HG03378 (cell line): ENCODE results near the gene LRP8.

Experiments used
- ATAC-seq: cut with Tn5 transposase; IDR thresholded peaks from one replicate; pipeline ENCODE4 v1.9.1; 2021; ENCODE audit warnings: mild to moderate bottlenecking, moderate library complexity; ENCODE audit not compliant: unreplicated experiment

Gene LRP8

DNA sequence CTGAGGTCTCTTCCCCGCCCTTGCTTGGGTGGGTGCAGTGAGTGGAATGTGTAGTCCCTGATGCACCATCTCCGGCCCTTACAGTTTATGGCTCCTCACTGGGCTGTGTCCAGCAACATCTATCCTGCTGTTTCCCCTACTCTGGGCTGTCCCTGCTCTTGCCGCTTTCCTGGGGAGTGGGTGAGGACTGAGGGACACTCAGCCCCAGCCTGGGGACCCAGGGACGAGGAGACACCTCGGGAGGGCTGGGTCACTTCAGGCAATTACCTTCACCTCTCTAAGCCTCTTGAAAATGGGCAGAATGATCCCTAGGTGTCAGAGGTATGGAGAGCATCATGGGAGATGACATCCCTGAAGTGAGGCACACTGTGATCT is 13.6 kb upstream of the LRP8 start:
- ATAC-seq, result no peak

DNA sequence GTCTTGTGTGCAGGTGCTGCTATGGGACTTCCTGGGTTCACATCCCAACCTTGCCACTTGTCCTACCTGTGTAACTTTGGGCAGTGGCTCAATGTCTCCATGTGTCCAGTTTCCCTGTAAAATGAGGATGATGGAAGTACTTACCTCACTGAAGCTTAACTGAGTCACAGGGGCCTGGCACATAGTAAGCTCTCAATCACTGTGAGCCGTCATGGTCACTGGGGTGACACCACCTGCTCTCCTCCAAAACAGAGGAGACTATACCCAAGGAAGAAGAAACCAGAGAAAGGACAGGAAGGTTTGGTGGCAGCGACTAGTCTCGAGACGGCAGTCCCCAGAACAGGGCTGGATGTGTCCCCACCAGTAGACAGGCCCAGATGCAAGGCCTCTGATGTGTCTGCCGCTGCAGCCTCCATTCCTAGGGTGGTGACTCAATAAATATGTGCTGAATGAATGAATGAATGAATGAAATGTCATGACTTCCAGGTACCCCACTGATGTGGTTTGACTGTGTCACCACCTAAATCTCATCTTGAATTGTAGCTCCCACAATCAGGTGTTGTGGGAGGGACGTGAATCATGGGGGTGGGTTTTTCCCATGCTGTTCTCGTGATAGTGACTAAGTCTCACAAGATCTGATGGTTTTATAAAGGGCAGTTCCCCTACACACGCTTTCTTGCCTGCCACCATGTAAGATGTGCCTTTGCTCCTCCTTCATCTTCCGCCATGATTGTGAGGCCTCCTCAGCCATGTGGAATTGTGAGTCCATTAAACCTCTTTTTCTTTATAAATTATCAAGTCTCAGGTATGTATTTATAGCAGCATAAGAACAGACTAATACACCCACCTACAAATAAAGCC is 13.0 kb upstream of the LRP8 start:
- ATAC-seq, result no peak

DNA sequence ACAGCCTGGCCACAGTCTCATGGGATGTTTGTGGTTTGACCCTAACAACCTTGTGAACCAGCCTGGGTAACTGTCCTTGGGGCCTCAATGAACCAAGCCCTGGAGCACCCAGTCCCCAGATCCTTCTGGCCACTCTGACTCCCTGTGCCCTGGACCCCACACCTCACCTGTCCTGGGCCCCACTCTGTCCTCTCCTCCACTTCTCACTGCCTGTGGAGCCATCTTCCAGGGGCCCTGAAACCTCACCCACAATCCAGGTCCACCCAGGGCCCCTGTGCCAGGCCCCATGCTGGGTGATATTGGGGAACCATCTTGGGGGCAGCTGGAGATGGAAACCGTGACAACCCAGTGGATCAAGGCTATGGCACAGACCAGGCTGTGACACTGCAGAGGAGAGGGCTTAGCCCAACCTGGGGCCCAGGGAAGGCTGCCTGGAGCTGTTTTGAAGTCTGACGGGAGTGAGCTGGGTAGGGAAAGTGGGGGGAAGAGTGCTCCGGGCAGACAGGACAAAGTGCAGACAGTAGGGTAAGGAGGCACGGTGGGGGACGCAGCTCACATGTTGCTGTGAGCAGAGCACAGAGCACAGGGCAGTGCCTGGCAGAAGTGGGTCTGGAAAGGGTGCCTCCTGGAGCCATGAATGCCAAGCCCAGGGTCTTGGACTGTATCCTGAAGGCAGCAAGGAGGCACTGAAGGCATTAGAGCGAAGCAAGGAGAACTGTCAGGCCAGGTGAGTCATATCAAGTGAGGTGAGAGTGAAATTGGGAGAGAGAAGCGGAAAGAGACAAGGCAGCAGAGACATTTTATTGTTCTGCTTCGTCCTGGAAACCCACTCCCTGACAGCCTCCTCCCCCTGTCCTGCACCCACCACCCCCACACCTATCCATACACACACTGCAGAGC is 12.1 kb upstream of the LRP8 start:
- no peak for ATAC-seq

DNA sequence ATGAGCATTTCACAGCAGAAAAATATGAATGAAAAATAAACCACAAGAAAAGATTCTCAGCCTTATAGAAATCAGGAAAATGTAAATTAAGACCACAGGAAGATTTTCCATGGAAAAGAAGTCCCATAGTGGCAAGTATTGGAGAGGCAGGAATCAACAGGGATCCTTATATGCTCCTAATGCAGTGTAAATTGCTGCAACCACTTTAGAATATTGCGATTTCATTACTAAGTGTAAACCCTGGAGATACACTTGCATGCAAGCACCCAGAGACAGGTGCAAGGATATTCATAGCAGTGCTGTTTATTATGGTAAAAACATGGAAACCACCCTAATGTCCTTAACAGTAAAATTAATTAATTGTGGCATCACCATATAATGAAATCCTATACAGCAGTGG is 10.6 kb upstream of the LRP8 start:
- ATAC-seq, result no peak

DNA sequence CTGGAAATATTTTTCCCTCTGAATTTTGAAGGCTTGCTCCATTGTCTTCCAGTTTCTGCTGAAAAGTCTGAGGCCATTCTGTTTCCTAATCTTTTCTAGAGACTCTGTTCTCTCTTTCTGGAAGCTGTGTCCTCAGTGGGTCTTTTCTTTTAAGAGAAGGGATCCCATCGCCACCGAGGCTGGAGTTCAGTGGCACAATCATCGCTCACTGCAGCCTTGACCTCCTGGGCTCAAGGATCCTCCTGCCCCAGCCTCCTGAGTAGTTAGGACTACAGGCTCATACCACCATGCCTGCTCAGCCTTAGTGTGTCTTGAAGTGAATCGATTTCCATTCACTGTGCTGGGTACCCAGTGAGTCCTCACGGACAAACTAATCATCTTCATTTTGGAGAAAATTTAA is 9.6 kb upstream of the LRP8 start:
- ATAC-seq, result no peak

DNA sequence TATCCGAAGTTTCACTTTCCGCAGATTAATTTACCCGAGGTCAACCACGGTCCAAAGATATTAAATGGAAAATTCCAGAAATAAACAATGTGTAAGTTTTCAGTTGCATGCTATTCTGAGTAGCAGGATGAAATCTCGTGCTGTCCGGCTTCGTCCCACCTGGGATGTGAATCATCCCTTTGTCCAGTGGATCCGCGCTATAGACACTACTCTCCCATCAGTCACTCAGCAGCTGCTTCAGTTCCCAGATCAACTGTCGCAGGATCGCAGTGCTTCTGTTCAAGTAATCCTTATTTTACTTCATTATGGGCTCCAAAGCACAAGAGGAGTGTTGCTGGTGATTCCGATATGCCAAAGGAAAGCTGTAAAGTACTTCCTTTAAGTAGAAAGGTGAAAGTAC is 8.3 kb upstream of the LRP8 start:
- ATAC-seq, result no peak

DNA sequence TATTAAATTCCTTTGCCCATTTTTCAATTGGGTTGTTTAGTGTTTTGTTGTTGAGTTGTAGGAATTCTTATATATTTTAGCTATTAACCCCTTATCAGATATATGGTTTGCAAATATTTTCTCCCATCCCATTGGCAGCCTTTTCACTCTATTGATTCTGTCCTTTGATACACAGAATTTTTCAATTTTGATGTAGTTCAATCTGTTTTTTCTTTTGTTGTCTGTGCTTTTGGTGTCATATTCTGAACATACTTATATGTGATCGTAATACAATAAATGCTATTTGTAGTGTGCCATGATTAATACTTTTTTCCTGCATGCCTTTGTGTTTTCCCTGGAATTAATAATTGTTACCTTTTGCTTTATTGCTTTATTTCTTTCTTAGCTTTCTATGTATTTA is 7.8 kb upstream of the LRP8 start:
- ATAC-seq, result no peak

DNA sequence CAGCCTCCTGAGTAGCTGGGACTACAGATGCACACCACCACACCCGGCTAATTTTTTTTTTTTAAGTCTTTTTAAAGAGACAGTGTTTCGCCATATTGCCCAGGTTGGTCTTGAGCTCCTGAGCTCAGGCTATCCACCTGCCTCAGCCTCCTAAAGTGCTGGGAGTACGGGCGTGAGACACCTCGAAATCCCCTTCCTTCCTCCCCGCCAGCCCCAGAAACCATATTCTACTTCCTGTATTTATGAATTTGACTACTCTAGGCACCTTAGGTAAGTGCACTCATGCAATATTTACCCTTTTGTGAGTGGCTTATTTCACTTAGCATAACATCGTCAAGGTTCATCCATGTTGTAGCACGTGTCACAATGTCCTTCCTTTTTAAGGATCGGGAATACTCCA is 6.9 kb upstream of the LRP8 start:
- no peak for ATAC-seq

DNA sequence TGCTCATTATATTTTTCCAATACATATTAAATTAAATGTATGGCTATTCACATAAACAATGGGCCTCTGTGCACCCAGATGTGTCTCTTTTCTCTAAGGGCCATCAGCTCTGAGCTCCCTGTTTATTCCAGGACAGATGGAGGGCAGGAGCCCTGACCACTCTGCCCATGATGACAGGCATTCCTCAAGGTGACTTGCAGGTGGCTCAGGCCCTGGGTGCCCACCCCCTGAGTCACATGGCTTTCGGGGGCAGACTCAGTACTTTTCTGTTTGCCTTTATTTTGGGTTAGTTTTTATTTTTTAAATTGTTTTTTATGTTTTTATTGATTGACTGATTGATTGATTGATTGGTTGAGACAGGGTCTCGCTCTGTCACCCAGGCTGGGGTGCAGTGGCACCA is 6.4 kb upstream of the LRP8 start:
- ATAC-seq, result no peak

DNA sequence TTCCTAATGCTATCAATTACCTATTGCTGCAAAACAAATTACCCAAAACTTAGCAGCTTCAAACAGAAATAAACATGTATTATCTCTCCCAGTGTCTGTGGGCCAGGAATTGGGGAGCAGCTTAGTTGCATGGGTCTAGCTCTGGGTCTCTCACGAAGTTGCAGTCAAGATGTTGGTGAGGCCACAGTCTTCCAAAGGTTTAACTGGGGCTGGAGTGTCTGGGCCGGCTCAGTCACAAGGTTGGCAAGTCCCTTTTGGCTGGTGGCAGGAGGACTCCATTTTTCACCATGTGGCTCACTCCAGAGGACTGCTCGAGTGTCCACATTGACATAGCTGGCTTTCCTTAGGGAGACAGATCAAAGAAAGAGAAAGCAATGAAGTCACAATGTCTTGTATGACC is 5.0 kb upstream of the LRP8 start:
- ATAC-seq, result no peak

DNA sequence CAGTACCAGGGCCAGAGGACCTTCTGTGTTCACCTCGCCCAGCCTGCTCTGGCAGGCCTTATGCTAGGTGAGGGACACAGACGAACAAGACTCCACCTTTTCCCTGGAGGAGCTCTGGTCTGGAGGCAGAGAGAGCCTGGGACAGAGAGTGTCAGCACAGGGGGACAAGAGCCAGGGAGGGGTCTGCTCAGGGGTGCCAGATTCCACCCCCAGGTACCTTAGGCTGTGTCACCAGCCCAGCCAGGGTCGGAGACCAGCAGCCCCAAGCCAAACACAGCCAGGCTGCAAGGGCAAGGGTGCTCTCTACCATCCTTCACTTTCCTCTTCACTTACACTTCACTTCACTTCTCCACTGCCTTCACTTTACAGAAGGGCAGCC is 4.3 kb upstream of the LRP8 start:
- ATAC-seq, result no peak

DNA sequence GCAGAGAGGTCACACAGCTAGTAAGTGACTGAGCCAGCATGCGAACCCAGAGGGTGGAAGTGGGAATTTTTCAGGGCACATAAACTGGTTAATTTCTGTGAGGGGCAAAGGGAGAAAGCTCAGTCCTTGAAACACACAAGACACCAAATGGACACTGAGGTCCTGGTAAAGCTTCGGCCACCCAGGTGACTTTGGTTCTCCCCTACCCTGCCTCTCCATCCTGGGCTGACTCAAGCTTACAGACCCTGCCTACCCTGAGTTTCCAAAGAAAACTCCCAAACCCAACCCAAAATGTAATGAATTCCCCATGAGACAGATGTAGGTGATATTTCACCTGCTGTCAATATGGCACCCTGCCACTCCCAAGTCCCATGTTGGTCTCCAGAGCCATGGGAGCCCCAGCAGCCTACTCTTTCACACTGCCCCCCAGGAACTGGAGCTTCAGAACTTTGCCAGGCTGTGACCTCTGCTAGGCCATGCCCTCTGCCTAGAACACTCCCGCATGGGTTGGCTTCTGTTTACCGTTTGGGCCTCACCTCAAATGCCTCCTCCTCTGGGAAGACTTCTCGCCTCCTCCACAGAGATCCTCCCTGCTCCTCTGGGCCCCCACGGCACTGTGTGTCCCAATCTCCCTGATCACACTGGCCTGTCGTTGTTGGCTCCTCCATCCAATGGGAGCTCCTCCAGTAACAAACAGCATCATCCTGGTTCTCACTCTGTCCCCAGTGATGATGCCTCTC is 3.7 kb upstream of the LRP8 start:
- no peak for ATAC-seq

DNA sequence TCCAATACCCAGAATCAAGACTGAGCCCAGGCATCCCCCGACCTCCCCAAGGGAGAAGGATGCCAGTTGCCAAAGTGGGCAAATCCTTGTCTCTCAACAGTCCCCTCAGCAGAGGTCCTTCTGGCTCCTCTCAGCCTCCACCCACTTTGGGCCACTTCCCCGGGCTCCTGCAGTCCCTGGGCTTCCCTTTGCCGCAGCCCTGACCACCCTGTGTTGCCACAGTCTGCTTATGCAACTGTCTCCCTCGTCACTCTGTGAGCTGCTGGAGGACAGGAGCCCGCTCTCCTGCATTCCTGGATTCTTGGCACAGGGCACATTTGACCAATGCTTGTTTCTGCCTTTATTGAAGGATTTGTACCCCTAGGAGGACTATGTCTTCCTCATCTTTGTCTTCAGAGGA is 2.9 kb upstream of the LRP8 start:
- ATAC-seq, result no peak

DNA sequence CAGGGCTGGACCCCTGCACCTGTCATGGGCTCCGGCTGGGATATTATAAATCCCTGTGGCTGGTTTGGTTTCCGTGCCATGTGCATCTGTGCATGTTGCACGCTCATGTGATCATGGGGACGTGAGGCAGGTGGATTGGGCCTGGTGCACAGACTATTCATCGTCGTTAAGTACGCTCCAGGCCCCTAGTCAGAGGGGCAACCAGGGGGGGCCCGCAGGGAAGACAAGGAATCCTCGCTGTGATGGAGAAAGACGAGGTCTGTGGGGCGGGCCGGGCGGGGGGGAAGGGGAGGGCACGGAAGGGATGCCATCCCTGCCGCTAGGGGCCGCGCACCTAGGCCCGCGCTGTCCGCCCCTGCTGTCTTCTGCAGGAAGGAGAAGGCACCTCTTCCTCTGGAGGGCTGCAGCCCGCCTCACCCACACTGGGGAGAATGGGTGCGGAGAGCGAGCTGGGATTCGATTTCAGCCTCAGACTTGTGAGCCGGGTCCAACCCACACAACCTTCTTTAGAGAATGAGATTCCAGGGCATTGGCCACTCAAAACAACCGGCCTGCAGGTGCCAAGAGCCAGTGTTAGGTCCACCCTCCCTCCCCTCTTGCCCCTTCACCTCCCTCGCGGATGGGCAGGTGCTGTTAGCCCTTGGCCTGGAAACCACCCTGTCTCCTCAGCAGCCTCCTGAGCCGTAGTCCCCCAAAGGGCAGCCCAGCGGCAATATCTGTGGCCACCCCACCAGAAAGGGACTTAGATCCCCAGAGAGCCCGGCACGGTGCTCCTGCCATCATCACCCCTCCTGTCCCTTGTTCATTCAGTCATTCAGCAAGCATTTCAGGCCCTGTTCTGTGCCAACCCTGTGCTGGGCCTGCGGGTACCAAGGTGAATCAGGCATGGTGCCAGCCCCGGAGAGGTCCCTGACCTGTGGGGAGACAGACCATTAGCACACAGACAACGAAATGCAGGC is 950 bp upstream of the LRP8 start:
- no peak for ATAC-seq

DNA sequence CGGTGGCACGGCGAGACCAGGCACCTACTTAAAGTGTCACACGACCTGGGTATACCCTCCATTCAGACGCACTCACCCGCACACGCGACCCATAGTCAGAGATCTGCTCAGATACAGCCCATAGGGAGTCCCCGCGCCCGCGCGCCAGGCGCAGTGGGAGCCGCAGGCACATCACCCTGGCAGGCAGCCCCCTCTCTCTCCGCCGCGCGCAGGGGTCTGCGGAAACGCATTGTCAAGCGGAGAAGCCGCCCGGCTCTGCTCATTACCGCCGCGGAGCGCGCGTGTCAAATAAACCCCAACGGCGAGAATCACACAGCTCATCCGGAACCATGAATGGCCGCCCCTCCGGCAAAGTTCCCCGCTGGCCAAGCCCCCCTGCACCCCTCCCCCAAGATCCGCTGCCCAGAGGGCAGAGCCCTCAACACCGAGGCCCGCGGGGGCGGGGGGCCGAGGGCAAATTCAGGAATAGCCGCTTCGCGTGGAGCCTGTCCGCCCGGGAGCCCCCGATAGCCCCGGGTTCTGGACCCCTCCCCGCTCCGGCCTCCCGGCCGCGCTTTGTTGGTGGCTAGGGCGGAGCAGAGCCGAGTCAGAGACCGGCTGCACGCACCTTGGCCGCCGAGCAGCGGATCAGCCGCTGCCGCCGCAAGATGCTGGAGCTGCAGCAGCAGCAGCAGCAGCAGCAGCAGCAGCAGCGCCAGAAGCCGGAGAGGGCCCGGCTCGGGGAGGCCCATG is 522 bp downstream of the LRP8 start:
- no peak for ATAC-seq

DNA sequence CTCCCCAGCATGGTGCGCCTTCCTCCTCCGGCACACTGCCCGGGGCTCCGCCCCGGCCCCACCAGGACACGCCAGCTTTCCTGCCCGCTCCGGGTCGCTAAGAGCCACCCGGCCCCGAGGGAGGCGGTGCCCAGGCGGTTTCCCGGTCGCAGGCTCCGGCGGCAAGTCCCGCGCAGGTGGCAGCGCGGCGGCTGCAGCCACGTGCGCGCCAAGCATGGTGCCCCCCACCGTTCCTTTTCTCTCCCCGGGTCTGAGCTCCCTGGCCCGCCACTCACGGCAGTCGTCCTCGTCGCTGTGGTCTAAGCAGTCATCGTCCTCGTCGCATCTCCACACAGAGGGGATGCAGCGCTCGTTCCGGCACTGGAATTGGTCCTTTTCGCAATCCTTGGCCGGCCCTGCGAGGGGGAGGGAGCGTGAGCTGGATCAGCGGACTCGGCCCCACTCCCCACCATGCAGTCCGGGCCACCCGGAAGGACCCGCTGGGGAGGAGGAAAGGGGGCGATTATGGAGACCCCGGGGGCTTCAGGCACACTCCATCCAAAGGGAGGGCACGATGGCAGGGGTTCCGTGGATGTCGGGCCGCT is 1.2 kb downstream of the LRP8 start:
- peak; percentile 19 for ATAC-seq

DNA sequence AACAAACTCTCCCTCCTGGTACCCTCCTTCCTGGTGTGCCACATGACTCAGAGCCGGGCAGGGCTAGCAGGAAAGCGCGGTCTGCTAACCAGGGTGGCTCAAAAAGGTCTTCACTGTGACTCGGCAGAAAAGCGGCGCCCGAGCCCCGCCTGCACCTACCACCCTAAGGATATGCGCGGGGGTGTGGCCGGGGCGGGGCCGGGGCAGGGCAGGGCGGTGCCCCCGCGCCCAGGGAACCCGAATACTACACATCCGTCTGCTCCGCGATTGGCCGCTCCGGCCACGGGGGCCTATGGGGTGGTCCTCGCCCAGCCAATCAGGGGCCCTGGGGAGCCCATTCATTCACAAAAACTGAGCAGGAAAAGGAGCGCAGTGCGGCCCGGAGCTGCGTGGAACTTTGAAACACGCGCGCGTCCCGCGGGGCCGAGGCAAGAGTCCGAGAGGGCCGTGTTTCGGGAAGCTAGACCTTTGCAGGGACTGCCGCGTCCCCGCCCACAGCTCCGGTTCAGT is 1.7 kb downstream of the LRP8 start:
- peak; percentile 82 for ATAC-seq

DNA sequence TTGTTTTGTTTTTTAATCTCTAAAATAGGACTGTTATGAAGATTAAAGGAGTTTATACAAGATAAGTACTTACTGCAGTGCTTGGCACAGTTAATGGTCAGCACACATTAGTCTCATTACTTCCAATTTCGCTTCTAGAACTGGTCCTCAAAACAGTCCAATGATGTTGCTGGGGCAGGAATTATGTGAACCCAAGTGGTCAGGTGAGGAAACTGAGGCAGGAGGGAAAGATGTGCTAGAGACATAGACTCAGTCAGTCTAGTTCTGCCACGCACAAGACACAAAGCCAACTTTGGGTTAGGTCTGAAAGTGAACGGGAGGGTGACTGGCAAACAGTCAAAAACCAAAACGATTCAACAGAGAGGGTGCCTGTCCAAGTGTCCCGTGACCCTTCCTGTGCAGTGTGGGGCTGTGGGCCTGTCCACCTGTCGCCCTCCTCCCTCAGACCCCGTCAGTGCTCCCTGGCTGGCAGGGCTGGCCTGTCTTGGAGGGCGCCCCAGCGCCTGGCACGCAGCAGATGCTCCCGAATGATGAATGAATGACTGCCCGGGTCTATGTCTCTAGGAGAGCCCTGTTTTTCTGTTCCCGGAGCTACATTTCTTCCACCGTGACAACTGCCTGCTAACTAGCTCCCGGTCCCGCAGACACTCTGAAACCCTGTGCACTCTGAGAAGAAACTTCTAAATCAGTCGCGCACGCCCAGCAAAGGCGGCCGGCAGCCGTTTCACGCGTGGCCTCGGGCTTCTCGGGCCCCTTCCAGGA is 2.4 kb downstream of the LRP8 start:
- no peak for ATAC-seq
